Activated T-cell treated with anti-CD3 and anti-CD28 coated beads, Interleukin-2, amount 50 U/mL, for 72 hours (primary cell): ENCODE data around the gene NKAIN1. TPM values are rescaled to one million over a fixed set of nuclear protein-coding genes. Genes with fewer than 3 reads are reported as not detected.

Experiments used
- ATAC-seq, 2 donors: fragments of 150-1000 bp; cut with Tn5 transposase; replicated peaks in 1 of 2; 2 replicates each; pipeline ENCODE4 v1.10.0; 2021; ENCODE audit warnings: moderate library complexity in 2 of 2, mild to moderate bottlenecking in 1 of 2
- DNase-seq, 2 donors: peaks; one replicate each; pipeline ENCODE4 v3.0.0; 2021 to 2022; ENCODE audit warnings: mixed read lengths in 1 of 2
- H3K27ac Mint-ChIP-seq: one replicate; pipeline ENCODE4 v1.8.0; 2022; ENCODE audit warnings: mild to moderate bottlenecking, moderate library complexity, mixed read lengths
- H3K27me3 Mint-ChIP-seq: one replicate; pipeline ENCODE4 v1.8.0; 2022; ENCODE audit warnings: low read depth, mixed read lengths
- H3K36me3 Mint-ChIP-seq, 2 donors: one replicate each; pipeline ENCODE4 v1.8.0; 2022; ENCODE audit warnings: mixed read lengths in 2 of 2, mild to moderate bottlenecking in 1 of 2; ENCODE audit not compliant: insufficient read depth in 2 of 2
- H3K4me1 Mint-ChIP-seq: one replicate; pipeline ENCODE4 v1.8.0; 2022; ENCODE audit warnings: low read depth, mixed read lengths
- H3K4me3 Mint-ChIP-seq, 2 donors: one replicate each; pipeline ENCODE4 v1.8.0; 2022; ENCODE audit warnings: mild to moderate bottlenecking in 2 of 2, mixed read lengths in 2 of 2, moderate library complexity in 2 of 2
- H3K9me3 Mint-ChIP-seq, 2 donors: one replicate each; pipeline ENCODE4 v1.8.0; 2022; ENCODE audit warnings: mixed read lengths in 2 of 2
- total RNA-seq, 2 donors: library from RNA; stranded (reverse); gene quantifications; one replicate each; pipeline ENCODE4 v1.2.3, GENCODE V29; 2022

NKAIN1 gene
- total RNA-seq, 2 donors from 2014 or later, result not detected

GRCh38 chr1:31227891-31228568 is 11.7 kb downstream of the NKAIN1 start:
- Mint-ChIP-seq H3K36me3 (no peaks in the 10 kb centered on the region), H3K27me3 (no peaks in the 10 kb centered on the region), H3K9me3 (no peaks in the 10 kb centered on the region), H3K27ac (no peak overlapping the region), H3K4me3 (no peak overlapping the region), H3K4me1 (no peaks in the 10 kb centered on the region)
- ATAC-seq, result no peak
- DNase-seq, result no peak

GRCh38 chr1:31224068-31224467 is 15.6 kb downstream of the NKAIN1 start:
- Mint-ChIP-seq H3K9me3 (no peaks in the 10 kb centered on the region), H3K27me3 (no peaks in the 10 kb centered on the region), H3K4me1 (no peaks in the 10 kb centered on the region), H3K4me3 (no peak overlapping the region), H3K27ac (no peak overlapping the region), H3K36me3 (no peaks in the 10 kb centered on the region)
- ATAC-seq (no peak), DNase-seq (no peak)

- no peak for ATAC-seq
- DNase-seq, result no peak
- Mint-ChIP-seq H3K9me3 (no peaks in the 10 kb centered on the region), H3K27me3 (no peaks in the 10 kb centered on the region), H3K4me1 (no peaks in the 10 kb centered on the region), H3K4me3 (no peak overlapping the region), H3K27ac (no peak overlapping the region), H3K36me3 (no peaks in the 10 kb centered on the region)
Measured at GRCh38 chr1:31222176-31222575, 17.5 kb downstream of the NKAIN1 start.

- H3K4me3 Mint-ChIP-seq, result no peak overlapping the region
- ATAC-seq, result no peak
- no peaks in the 10 kb centered on the region for H3K9me3 Mint-ChIP-seq
Measured at GRCh38 chr1:31221072-31221471, 18.6 kb downstream of the NKAIN1 start.

GRCh38 chr1:31219489-31219888 is 20.2 kb downstream of the NKAIN1 start:
- Mint-ChIP-seq H3K9me3 (no peaks in the 10 kb centered on the region), H3K4me1 (no peaks in the 10 kb centered on the region), H3K4me3 (no peak overlapping the region), H3K27me3 (peaks cover 2% of the 10 kb centered on the region), H3K27ac (no peak overlapping the region), H3K36me3 (no peaks in the 10 kb centered on the region)
- ATAC-seq (no peak), DNase-seq (no peak)

More at GRCh38 chr1:31221072-31221471, 18.6 kb downstream of the NKAIN1 start:
- Mint-ChIP-seq H3K4me1 (no peaks in the 10 kb centered on the region), H3K27ac (no peak overlapping the region), H3K27me3 (no peaks in the 10 kb centered on the region), H3K36me3 (no peaks in the 10 kb centered on the region)
- DNase-seq, result no peak

GRCh38 chr1:31218705-31219104 is 21.0 kb downstream of the NKAIN1 start:
- Mint-ChIP-seq H3K36me3 (no peaks in the 10 kb centered on the region), H3K4me3 (no peak overlapping the region), H3K27me3 (peaks cover 6% of the 10 kb centered on the region), H3K4me1 (no peaks in the 10 kb centered on the region), H3K27ac (no peak overlapping the region), H3K9me3 (no peaks in the 10 kb centered on the region)
- ATAC-seq, result no peak
- no peak for DNase-seq

GRCh38 chr1:31216016-31216415 is 23.7 kb downstream of the NKAIN1 start:
- Mint-ChIP-seq H3K27me3 (peaks cover 7% of the 10 kb centered on the region), H3K4me3 (no peak overlapping the region), H3K27ac (no peak overlapping the region), H3K36me3 (no peaks in the 10 kb centered on the region), H3K9me3 (no peaks in the 10 kb centered on the region), H3K4me1 (no peaks in the 10 kb centered on the region)
- ATAC-seq (no peak), DNase-seq (no peak)

GRCh38 chr1:31215065-31215570 is 24.6 kb downstream of the NKAIN1 start:
- H3K4me3 Mint-ChIP-seq, result no peak overlapping the region
- H3K4me1 Mint-ChIP-seq, result no peaks in the 10 kb centered on the region
- peaks cover 1 to 3% of the 10 kb centered on the region in 2 donors for H3K9me3 Mint-ChIP-seq
- H3K36me3 Mint-ChIP-seq, result no peaks in the 10 kb centered on the region
- no peak overlapping the region for H3K27ac Mint-ChIP-seq
- peaks cover 11% of the 10 kb centered on the region for H3K27me3 Mint-ChIP-seq
- ATAC-seq (no peak), DNase-seq (no peak)

GRCh38 chr1:31214316-31215064 is 25.2 kb downstream of the NKAIN1 start:
- Mint-ChIP-seq H3K27me3 (peaks cover 11% of the 10 kb centered on the region), H3K4me3 (no peak overlapping the region), H3K27ac (no peak overlapping the region), H3K9me3 (peaks cover 1 to 4% of the 10 kb centered on the region in 2 donors), H3K4me1 (no peaks in the 10 kb centered on the region), H3K36me3 (no peaks in the 10 kb centered on the region)
- DNase-seq, result no peak
- no peak for ATAC-seq

GRCh38 chr1:31208361-31208945 is 31.2 kb downstream of the NKAIN1 start:
- no peak for ATAC-seq
- Mint-ChIP-seq H3K27ac (no peak overlapping the region), H3K27me3 (peaks cover 6% of the 10 kb centered on the region), H3K4me3 (no peak overlapping the region), H3K9me3 (peaks cover 1 to 4% of the 10 kb centered on the region in 2 donors), H3K4me1 (no peaks in the 10 kb centered on the region), H3K36me3 (no peaks in the 10 kb centered on the region)
- DNase-seq, result no peak

- H3K4me1 Mint-ChIP-seq, result no peaks in the 10 kb centered on the region
- H3K4me3 Mint-ChIP-seq, result no peak overlapping the region
- ATAC-seq (no peak), DNase-seq (no peak)
- peaks cover 6% of the 10 kb centered on the region for H3K27me3 Mint-ChIP-seq
- no peak overlapping the region for H3K27ac Mint-ChIP-seq
- H3K36me3 Mint-ChIP-seq, result no peaks in the 10 kb centered on the region
- peaks cover 1 to 4% of the 10 kb centered on the region in 2 donors for H3K9me3 Mint-ChIP-seq
Measured at GRCh38 chr1:31207569-31207968, 32.1 kb downstream of the NKAIN1 start.

GRCh38 chr1:31207046-31207445 is 32.6 kb downstream of the NKAIN1 start:
- Mint-ChIP-seq H3K4me3 (no peak overlapping the region), H3K27ac (no peak overlapping the region), H3K36me3 (no peaks in the 10 kb centered on the region)

GRCh38 chr1:31203215-31203614 is 36.5 kb downstream of the NKAIN1 start:
- Mint-ChIP-seq H3K4me3 (no peak overlapping the region), H3K4me1 (no peaks in the 10 kb centered on the region), H3K36me3 (no peaks in the 10 kb centered on the region), H3K27ac (no peak overlapping the region), H3K9me3 (no peaks in the 10 kb centered on the region), H3K27me3 (no peaks in the 10 kb centered on the region)
- DNase-seq, result no peak
- ATAC-seq, result no peak

More at GRCh38 chr1:31207046-31207445, 32.6 kb downstream of the NKAIN1 start:
- no peak for ATAC-seq
- peaks cover 1 to 4% of the 10 kb centered on the region in 2 donors for H3K9me3 Mint-ChIP-seq
- H3K4me1 Mint-ChIP-seq, result no peaks in the 10 kb centered on the region
- peaks cover 6% of the 10 kb centered on the region for H3K27me3 Mint-ChIP-seq
- DNase-seq, result no peak
